Mononuclear cell (primary cell): Measurements from ENCODE around the gene NGLY1. TPM values are rescaled to one million over a fixed set of nuclear protein-coding genes. Genes with fewer than 3 reads are reported as not detected.

Source experiments
- H3K27me3 ChIP-seq: 2 replicates; pipeline ENCODE4 v1.6.0; 2011; ENCODE audit warnings: low read length, control low read depth; ENCODE audit not compliant: insufficient read depth
- H3K4me1 ChIP-seq: 2 replicates; pipeline ENCODE4 v1.5.1; 2011; ENCODE audit warnings: mild to moderate bottlenecking, low read length, control low read depth; ENCODE audit not compliant: insufficient read depth
- H3K4me3 ChIP-seq: 2 replicates; pipeline ENCODE4 v1.5.1; 2011; ENCODE audit warnings: mild to moderate bottlenecking, low read length, moderate library complexity
- H3K9me3 ChIP-seq: 2 replicates; pipeline ENCODE4 v1.5.1; 2011; ENCODE audit warnings: low read depth, mild to moderate bottlenecking, control low read depth, low read length
- total RNA-seq: library from RNA; depleted of rRNA; stranded (reverse); fragments of >200 nt; gene quantifications from one replicate; pipeline ENCODE4 v1.2.3, GENCODE V29; 2012

Gene NGLY1
- total RNA-seq, 1 donor, result 39.1 TPM

DNA sequence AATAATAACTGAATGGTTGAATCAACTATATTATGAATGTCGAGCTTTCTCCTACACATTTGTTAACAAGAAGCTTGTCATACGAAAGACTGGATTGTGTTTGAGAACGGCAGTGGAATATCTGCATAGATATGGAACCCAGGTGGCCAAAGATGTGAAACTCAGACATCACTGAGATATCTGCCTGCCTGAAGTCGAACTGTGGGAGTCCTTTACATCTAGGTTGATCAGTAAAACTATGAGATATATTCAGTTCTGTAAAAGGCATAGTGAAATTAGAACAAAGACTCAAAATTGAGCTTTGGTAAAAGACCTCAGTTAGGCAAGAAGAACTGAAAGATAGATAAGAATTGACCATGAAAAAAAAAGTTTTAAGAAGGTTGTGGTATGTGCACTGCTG, 77.0 kb downstream of the NGLY1 start:
- H3K27me3 ChIP-seq, result no peaks in the 10 kb centered on the region
- no peaks in the 10 kb centered on the region for H3K4me1 ChIP-seq
- no peak overlapping the region for H3K4me3 ChIP-seq
- H3K9me3 ChIP-seq, result no peaks in the 10 kb centered on the region

DNA sequence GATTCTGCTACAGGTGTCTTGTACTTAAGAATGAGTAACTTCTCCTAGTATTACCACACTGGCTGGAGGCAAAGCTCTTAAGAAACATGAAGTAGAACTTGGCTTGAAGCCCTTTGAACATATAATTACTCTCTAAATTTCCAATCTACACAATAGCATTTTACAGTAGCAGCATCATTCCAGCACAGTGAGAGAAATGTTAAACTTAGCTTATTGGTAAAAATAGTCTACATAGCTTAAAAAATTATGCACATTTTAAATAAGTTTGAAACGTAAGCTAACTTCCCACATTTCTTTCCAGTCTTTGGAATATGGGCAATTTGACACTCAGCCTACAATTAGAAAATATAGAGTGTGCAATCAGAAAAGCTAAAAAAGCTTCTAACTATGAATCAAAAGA, 85.7 kb downstream of the NGLY1 start:
- Histone ChIP-seq H3K27me3 (no peaks in the 10 kb centered on the region), H3K9me3 (no peaks in the 10 kb centered on the region), H3K4me1 (peaks cover 15% of the 10 kb centered on the region), H3K4me3 (no peak overlapping the region)

- no peaks in the 10 kb centered on the region for H3K9me3 ChIP-seq
- H3K27me3 ChIP-seq, result no peaks in the 10 kb centered on the region
- H3K4me1 ChIP-seq, result peaks cover 15% of the 10 kb centered on the region
- no peak overlapping the region for H3K4me3 ChIP-seq
Observed at GRCh38 chr3:25695731-25696420, 87.4 kb downstream of the NGLY1 start.

DNA sequence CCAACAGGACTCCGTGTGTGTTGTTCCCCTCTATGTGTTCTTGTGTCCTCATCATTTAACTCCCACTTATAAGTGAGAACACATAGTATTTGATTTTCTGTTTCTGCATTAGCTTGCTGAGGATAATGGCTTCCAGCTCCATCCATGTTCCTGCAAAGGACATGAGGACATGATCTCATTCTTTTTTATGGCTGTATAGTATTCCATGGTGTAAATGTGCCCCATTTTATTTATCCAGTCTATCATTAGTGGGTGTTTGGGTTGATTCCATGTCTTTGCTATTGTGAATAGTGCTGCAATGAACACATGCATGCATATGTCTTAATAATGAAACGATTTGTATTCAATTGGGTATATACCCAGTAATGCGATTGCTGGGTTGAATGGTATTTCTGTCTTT, 90.0 kb downstream of the NGLY1 start:
- Histone ChIP-seq H3K27me3 (no peaks in the 10 kb centered on the region), H3K9me3 (no peaks in the 10 kb centered on the region), H3K4me3 (no peak overlapping the region), H3K4me1 (peaks cover 15% of the 10 kb centered on the region)

DNA sequence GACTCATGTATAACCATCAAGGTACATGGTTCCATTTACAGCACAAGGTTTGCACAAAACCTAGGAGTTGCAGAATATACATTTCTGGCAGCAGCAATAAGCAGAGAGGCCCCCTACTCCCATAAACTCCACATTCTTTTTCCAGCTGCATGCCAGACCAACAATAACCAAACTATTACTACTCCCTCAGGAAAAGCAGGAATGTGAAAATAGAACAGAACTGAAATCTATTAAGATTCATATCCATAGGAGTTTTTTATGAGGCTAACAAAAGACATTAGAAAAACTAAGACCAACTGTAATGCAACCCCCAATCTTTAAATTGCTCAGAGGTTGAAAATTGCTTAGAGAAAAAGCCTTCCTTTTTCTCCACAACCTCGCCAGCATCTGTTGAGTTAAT, 90.9 kb downstream of the NGLY1 start:
- Histone ChIP-seq H3K9me3 (no peaks in the 10 kb centered on the region), H3K4me3 (no peak overlapping the region), H3K27me3 (no peaks in the 10 kb centered on the region), H3K4me1 (peaks cover 13% of the 10 kb centered on the region)

GRCh38 chr3:25690768-25691533, 92.3 kb downstream of the NGLY1 start:
- H3K9me3 ChIP-seq, result no peaks in the 10 kb centered on the region
- H3K4me3 ChIP-seq, result no peak overlapping the region
- peaks cover 7% of the 10 kb centered on the region for H3K4me1 ChIP-seq
- H3K27me3 ChIP-seq, result no peaks in the 10 kb centered on the region

DNA sequence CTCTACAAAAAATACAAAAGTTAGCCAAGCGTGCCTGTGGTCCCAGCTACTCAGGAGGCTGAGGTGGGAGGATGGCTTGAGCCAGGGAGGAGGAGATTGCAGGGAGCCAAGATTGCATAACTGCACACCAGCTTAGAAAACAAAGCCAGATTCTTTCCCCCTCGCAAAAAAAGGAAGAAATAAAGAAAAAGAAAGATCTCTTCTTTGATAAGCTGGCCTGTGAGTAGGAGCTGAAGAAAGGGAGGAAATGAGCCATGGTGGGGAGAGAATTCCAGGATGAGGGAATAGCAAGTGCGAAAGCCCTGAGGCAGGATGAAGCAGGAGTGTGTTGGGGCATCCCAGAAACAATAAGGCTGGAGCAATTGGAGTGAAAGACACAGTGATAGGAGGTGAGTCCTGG, 94.0 kb downstream of the NGLY1 start:
- H3K9me3 ChIP-seq, result no peaks in the 10 kb centered on the region
- H3K4me3 ChIP-seq, result no peak overlapping the region
- peaks cover 7% of the 10 kb centered on the region for H3K4me1 ChIP-seq
- H3K27me3 ChIP-seq, result no peaks in the 10 kb centered on the region

- no peaks in the 10 kb centered on the region for H3K9me3 ChIP-seq
- H3K4me3 ChIP-seq, result no peak overlapping the region
- no peaks in the 10 kb centered on the region for H3K27me3 ChIP-seq
- peaks cover 7% of the 10 kb centered on the region for H3K4me1 ChIP-seq
Observed at GRCh38 chr3:25687742-25688141, 95.5 kb downstream of the NGLY1 start.

GRCh38 chr3:25686766-25687165, 96.5 kb downstream of the NGLY1 start:
- no peak overlapping the region for H3K4me3 ChIP-seq
- peaks cover 7% of the 10 kb centered on the region for H3K4me1 ChIP-seq
- no peaks in the 10 kb centered on the region for H3K27me3 ChIP-seq
- no peaks in the 10 kb centered on the region for H3K9me3 ChIP-seq

GRCh38 chr3:25683882-25684281, 99.4 kb downstream of the NGLY1 start:
- H3K4me3 ChIP-seq, result no peak overlapping the region
- H3K27me3 ChIP-seq, result no peaks in the 10 kb centered on the region
- H3K4me1 ChIP-seq, result peaks cover 7% of the 10 kb centered on the region
- H3K9me3 ChIP-seq, result no peaks in the 10 kb centered on the region

GRCh38 chr3:25683410-25683809, 99.8 kb downstream of the NGLY1 start:
- H3K9me3 ChIP-seq, result no peaks in the 10 kb centered on the region
- H3K4me3 ChIP-seq, result no peak overlapping the region
- H3K4me1 ChIP-seq, result peaks cover 7% of the 10 kb centered on the region
- no peaks in the 10 kb centered on the region for H3K27me3 ChIP-seq

DNA sequence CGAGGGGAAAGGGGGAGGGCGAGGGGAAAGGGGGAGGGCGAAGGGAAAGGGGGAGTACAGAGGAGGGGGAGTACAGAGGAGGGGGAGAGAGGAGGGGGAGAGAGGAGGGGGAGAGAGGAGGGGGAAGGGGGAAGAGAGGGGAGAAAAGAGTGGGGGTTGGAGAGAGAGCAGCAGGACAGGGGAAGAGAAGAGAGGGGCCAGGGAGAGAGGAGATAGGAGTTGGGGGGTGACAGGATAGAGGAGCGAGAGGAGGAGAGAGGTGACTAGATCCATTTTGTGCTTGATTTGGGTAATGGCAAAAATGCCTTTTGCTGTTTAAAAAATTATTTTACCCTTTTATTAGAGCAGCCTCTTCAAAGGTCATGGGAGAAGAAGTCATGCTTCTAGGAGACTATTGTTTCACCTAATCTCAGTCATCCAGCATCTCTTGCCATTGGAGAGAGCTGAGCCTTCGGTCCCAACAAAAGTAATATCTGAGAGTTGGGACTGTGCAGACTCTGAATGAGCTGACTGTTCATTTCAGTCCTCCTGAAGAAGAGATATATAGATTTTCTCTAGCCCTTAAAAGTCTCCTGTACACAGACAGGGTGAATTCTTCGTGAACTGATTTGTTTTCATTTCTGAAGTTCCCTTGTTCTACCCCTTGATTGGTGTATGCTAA, 103.5 kb downstream of the NGLY1 start:
- Histone ChIP-seq H3K9me3 (no peaks in the 10 kb centered on the region), H3K27me3 (no peaks in the 10 kb centered on the region), H3K4me1 (peaks cover 2% of the 10 kb centered on the region), H3K4me3 (no peak overlapping the region)

- no peaks in the 10 kb centered on the region for H3K4me1 ChIP-seq
- H3K9me3 ChIP-seq, result no peaks in the 10 kb centered on the region
- no peak overlapping the region for H3K4me3 ChIP-seq
- no peaks in the 10 kb centered on the region for H3K27me3 ChIP-seq
Observed at GRCh38 chr3:25679166-25679565, 104.1 kb downstream of the NGLY1 start.

DNA sequence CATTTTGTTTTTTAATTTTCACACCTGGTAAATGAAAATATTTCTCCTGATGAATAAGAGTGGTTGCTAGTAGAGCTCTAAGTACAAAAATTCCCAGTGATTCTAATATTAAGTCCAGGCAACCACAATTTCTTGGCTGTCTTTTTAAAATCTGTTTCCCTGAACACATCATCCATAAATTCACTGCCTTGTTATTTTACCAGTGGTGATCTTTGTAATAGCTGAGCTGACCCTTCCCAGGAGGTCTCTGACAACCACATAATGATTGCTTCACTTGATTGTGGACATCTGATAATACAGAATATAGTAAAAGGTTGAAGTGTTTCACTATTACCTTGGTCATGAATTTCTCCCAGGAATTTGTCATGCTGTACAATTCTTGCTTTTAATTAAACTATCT, 104.7 kb downstream of the NGLY1 start:
- Histone ChIP-seq H3K4me1 (no peaks in the 10 kb centered on the region), H3K9me3 (no peaks in the 10 kb centered on the region), H3K4me3 (no peak overlapping the region), H3K27me3 (no peaks in the 10 kb centered on the region)

- Histone ChIP-seq H3K4me1 (no peaks in the 10 kb centered on the region), H3K9me3 (no peaks in the 10 kb centered on the region), H3K4me3 (no peak overlapping the region), H3K27me3 (no peaks in the 10 kb centered on the region)
Observed at GRCh38 chr3:25677121-25677520, 106.1 kb downstream of the NGLY1 start.
